ENCODE measurements around the gene ADGRL3.

The ADGRL3 gene

DNA sequence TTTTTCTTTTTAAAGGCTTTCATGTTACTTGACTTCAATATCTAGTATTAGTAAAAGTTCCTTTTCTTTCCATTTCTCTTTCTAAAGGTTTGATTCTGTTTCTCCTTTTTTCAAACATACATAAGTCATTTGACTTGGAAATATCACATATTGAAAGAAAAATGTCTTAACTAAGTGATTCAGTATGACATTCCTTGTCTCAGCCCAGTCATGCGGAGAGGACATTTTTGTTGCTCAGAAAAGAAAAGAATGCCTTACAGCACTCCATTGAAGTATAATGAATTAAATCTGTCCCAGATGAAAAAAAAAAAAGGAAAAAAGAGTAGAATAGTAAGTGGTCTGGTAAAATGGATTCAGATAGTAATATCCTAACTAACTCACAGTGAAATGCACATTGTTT is 466.1 kb downstream of the ADGRL3 start:
- Histone ChIP-seq H3K9me3 (ENCODE audit: insufficient read depth, low read length, severe bottlenecking) (peaks cover 17% of the 10 kb centered on the region), H3K27ac (ENCODE audit: low read length) (no peak overlapping the region), H3K4me2 (ENCODE audit: insufficient read depth, low read length) (no peak overlapping the region), H3K36me3 (ENCODE audit: insufficient read depth, low read length) (no peaks in the 10 kb centered on the region), H3K79me2 (ENCODE audit: insufficient read depth, low read length) (no peaks in the 10 kb centered on the region), H3K4me3 (ENCODE audit: low read depth in 1 of 2, low read length in 2 of 2) (no peak overlapping the region), H3K9ac (ENCODE audit: low read depth, low read length) (no peak overlapping the region), H2AFZ (ENCODE audit: low read depth, low read length) (no peak overlapping the region), H3K4me1 (ENCODE audit: insufficient read depth, low read length) (no peaks in the 10 kb centered on the region), H3K27me3 (ENCODE audit: insufficient read depth, low read length, poor library complexity) (no peaks in the 10 kb centered on the region), H4K20me1 (ENCODE audit: insufficient read depth, low read length) (no peaks in the 10 kb centered on the region)
- no peak for TF ChIP-seq CTCF (IDR thresholded peaks at IDR 0.05; ENCODE audit: borderline replicate concordance, extremely low read depth, low read length, poor library complexity, severe bottlenecking)
- no peak for TF ChIP-seq EZH2 (IDR thresholded peaks at IDR 0.05; ENCODE audit: borderline replicate concordance, low read depth, low read length, severe bottlenecking)
- ATAC-seq (ENCODE audit: insufficient read depth, low read depth) = no peak
- no peak for DNase-seq

- TF ChIP-seq CTCF (IDR thresholded peaks at IDR 0.05; ENCODE audit: borderline replicate concordance, extremely low read depth, low read length, poor library complexity, severe bottlenecking) = no peak
- TF ChIP-seq EZH2 (IDR thresholded peaks at IDR 0.05; ENCODE audit: borderline replicate concordance, low read depth, low read length, severe bottlenecking) = no peak
Measured at GRCh38 chr4:61671599-61671998, 471.5 kb downstream of the ADGRL3 start.

GRCh38 chr4:61675464-61675863 is 475.3 kb downstream of the ADGRL3 start:
- ATAC-seq (ENCODE audit: insufficient read depth, low read depth) (no peak), DNase-seq (no peak)
- no peak overlapping the region for H3K9ac ChIP-seq (ENCODE audit: low read depth, low read length)
- H2AFZ ChIP-seq (ENCODE audit: low read depth, low read length) = no peak overlapping the region
- TF ChIP-seq EZH2 (IDR thresholded peaks at IDR 0.05; ENCODE audit: borderline replicate concordance, low read depth, low read length, severe bottlenecking) (no peak), CTCF (IDR thresholded peaks at IDR 0.05; ENCODE audit: borderline replicate concordance, extremely low read depth, low read length, poor library complexity, severe bottlenecking) (no peak)
- no peak overlapping the region for H3K4me2 ChIP-seq (ENCODE audit: insufficient read depth, low read length)
- H3K4me1 ChIP-seq (ENCODE audit: insufficient read depth, low read length) = no peaks in the 10 kb centered on the region
- H3K4me3 ChIP-seq (ENCODE audit: low read depth in 1 of 2, low read length in 2 of 2) = no peak overlapping the region
- H3K27me3 ChIP-seq (ENCODE audit: insufficient read depth, low read length, poor library complexity) = no peaks in the 10 kb centered on the region
- H3K27ac ChIP-seq (ENCODE audit: low read length) = no peak overlapping the region
- H4K20me1 ChIP-seq (ENCODE audit: insufficient read depth, low read length) = no peaks in the 10 kb centered on the region
- H3K9me3 ChIP-seq (ENCODE audit: insufficient read depth, low read length, severe bottlenecking) = no peaks in the 10 kb centered on the region
- no peaks in the 10 kb centered on the region for H3K36me3 ChIP-seq (ENCODE audit: insufficient read depth, low read length)
- no peaks in the 10 kb centered on the region for H3K79me2 ChIP-seq (ENCODE audit: insufficient read depth, low read length)

More at GRCh38 chr4:61671599-61671998, 471.5 kb downstream of the ADGRL3 start:
- no peak for ATAC-seq (ENCODE audit: insufficient read depth, low read depth)
- Histone ChIP-seq H3K4me2 (ENCODE audit: insufficient read depth, low read length) (no peak overlapping the region), H2AFZ (ENCODE audit: low read depth, low read length) (no peak overlapping the region), H3K36me3 (ENCODE audit: insufficient read depth, low read length) (no peaks in the 10 kb centered on the region), H3K27me3 (ENCODE audit: insufficient read depth, low read length, poor library complexity) (no peaks in the 10 kb centered on the region), H4K20me1 (ENCODE audit: insufficient read depth, low read length) (no peaks in the 10 kb centered on the region), H3K79me2 (ENCODE audit: insufficient read depth, low read length) (no peaks in the 10 kb centered on the region), H3K4me1 (ENCODE audit: insufficient read depth, low read length) (no peaks in the 10 kb centered on the region), H3K4me3 (ENCODE audit: low read depth in 1 of 2, low read length in 2 of 2) (no peak overlapping the region), H3K27ac (ENCODE audit: low read length) (no peak overlapping the region), H3K9ac (ENCODE audit: low read depth, low read length) (no peak overlapping the region), H3K9me3 (ENCODE audit: insufficient read depth, low read length, severe bottlenecking) (no peaks in the 10 kb centered on the region)
- no peak for DNase-seq

- ATAC-seq (ENCODE audit: insufficient read depth, low read depth) = no peak
- no peak overlapping the region for H3K4me3 ChIP-seq (ENCODE audit: low read depth in 1 of 2, low read length in 2 of 2)
- no peak overlapping the region for H3K4me2 ChIP-seq (ENCODE audit: insufficient read depth, low read length)
Measured at GRCh38 chr4:61678297-61678696, 478.2 kb downstream of the ADGRL3 start.

More at GRCh38 chr4:61678297-61678696, 478.2 kb downstream of the ADGRL3 start:
- H3K4me1 ChIP-seq (ENCODE audit: insufficient read depth, low read length) = no peaks in the 10 kb centered on the region
- no peaks in the 10 kb centered on the region for H3K36me3 ChIP-seq (ENCODE audit: insufficient read depth, low read length)
- H3K79me2 ChIP-seq (ENCODE audit: insufficient read depth, low read length) = no peaks in the 10 kb centered on the region
- no peak overlapping the region for H3K27ac ChIP-seq (ENCODE audit: low read length)
- no peaks in the 10 kb centered on the region for H3K9me3 ChIP-seq (ENCODE audit: insufficient read depth, low read length, severe bottlenecking)
- H3K9ac ChIP-seq (ENCODE audit: low read depth, low read length) = no peak overlapping the region
- H2AFZ ChIP-seq (ENCODE audit: low read depth, low read length) = no peak overlapping the region
- no peak for DNase-seq
- no peaks in the 10 kb centered on the region for H3K27me3 ChIP-seq (ENCODE audit: insufficient read depth, low read length, poor library complexity)
- TF ChIP-seq CTCF (IDR thresholded peaks at IDR 0.05; ENCODE audit: borderline replicate concordance, extremely low read depth, low read length, poor library complexity, severe bottlenecking) (no peak), EZH2 (IDR thresholded peaks at IDR 0.05; ENCODE audit: borderline replicate concordance, low read depth, low read length, severe bottlenecking) (no peak)
- no peaks in the 10 kb centered on the region for H4K20me1 ChIP-seq (ENCODE audit: insufficient read depth, low read length)
